Skeletal muscle cell (primary cell): ENCODE data around the gene NXPH3.

ENCODE experiments used
- DNase-seq: peaks from one replicate; pipeline ENCODE4 v3.0.0-alpha.2; 2010; ENCODE audit warnings: low read depth
- H3K4me3 ChIP-seq: 2 replicates; pipeline ENCODE4 v1.5.1; 2011; ENCODE audit warnings: low read depth, mild to moderate bottlenecking, control low read depth, low read length, moderate library complexity

NXPH3 gene

DNA sequence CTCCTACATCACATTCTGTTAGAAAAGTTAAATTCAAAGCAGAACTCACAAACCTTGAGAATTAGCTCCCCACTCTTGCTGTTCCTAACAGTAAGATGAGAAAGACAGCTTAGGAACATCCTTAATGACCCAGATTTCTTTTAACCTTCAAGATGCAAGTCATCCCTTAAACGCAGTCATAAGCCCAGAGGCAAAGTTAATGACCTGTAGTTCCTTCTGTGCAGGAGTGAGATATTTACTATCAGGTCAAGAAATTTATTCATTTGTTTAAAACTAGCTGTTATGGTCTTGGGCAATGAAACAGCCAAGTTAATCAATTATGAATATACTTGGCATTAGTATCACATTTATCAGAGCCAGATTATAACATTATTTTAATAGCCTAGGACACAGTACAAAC, 37.1 kb downstream of the NXPH3 start:
- no peak for DNase-seq
- no peak overlapping the region for H3K4me3 ChIP-seq

DNA sequence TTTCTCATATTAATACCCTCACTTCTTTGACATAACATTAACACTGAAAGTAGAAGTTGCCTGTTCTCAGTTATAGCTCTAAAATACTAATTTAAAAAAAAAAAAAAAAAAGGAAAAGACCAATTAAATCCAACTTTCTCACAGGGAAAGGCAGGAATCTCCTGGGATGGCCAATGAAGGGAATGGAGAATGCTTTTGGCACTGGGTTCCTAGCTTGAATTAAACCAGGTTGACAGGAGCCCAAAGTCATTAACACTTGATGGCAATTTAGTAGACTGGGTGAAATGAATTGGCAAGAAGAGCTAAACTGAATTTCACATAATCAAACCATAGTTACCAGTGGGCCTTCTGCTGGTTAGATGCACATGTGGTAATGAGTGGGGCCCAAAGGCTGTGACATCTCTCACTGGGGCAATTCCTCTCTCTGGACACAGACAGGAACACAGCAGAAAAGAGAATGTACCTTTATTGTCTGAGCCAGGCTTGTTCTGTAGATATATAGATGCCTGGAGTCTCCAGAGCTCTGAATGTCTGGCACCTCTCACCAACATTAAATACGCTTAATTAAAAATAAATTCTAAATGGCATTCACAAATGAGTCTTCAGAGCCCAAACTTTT, 37.6 kb downstream of the NXPH3 start:
- no peak overlapping the region for H3K4me3 ChIP-seq
- DNase-seq = no peak

DNA sequence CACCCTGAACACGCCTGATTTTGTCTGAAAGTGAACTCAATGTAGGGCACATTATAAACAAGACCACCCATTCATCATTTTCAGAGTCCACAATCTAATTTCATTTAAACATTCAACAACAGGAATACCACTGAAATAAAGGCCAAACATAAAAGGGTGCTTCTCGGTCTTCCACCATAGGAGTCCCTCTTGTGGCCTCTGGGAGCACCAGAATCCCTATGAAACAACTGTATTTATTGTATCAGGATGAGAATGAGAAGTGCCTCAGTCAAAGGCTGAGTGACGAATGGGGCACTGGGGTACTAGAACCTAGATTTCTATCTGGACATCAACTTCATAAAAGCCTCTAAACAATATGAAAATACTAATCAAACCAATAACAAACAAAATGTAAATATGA, 40.4 kb downstream of the NXPH3 start:
- DNase-seq = no peak
- H3K4me3 ChIP-seq = no peak overlapping the region

DNA sequence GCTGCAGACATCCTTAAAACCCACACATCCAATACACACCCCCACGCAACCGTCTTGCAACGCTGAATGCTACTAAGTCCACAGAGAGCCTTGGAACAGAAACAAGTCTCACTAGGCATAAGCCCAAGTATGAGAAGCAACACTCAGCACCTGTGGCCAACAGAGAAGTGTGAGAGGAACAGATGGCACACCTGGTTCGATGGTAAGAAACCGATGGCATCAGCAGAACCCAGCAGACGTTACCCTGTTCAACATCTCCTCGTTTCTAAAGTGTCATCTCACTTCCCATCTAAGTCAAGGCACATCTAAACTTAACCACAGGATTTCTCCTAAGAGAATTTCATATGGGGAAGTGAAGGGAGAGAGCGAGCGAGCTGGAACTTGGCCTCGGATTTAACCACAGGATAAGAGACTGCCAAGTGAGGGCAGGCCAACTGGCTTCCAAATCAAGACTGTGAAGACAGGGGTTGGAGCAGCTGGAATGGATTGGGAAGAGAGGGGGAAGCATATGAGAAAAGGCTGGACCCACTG, 41.0 kb downstream of the NXPH3 start:
- DNase-seq = peak; percentile 58
- H3K4me3 ChIP-seq = no peak overlapping the region

DNA sequence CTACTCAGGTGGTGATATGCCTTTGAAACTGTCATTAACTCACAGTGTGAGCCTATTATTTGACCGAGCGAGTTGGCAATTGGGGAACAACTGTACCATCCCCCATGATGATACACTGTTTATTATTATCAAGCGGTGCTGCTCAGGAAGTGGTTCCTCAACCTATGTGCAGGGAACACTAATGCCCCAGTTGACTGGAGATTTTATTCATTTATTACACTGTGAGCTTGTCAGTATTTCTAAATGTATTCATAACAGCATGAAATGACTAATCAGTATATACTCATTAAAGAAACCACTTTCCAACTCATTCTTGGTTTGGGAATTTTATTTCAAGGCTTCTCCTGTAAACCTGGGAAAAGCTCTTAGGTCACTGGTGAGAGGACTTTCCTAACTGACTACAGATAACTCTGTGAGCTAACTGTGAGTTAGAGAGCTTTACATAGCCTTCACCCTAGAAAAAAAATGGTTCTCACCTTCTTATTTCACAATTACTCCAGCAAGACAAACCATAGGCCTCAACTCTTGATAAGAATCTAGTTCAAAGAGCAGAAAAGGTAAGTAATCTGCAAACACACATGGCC, 42.4 kb downstream of the NXPH3 start:
- no peak overlapping the region for H3K4me3 ChIP-seq
- DNase-seq = no peak

DNA sequence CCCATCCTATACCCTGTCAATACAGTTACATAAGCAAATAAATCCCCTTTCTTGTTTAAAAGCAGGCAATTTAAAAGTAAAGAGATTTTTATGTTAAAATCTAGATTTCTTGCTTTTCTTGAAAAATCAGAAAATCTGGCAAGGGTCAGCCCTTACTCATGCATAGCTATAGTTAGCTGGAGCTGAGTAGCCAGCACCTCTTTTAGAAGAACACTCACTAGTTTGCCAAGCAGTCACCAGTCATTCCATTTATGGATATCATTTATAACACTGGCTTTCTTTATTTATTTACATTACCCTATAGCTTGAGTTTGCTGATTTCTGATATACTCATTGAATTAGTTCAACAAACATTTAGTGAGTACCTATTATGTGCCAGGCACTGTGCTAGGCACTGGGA, 45.7 kb downstream of the NXPH3 start:
- no peak for DNase-seq
- H3K4me3 ChIP-seq = no peak overlapping the region

DNA sequence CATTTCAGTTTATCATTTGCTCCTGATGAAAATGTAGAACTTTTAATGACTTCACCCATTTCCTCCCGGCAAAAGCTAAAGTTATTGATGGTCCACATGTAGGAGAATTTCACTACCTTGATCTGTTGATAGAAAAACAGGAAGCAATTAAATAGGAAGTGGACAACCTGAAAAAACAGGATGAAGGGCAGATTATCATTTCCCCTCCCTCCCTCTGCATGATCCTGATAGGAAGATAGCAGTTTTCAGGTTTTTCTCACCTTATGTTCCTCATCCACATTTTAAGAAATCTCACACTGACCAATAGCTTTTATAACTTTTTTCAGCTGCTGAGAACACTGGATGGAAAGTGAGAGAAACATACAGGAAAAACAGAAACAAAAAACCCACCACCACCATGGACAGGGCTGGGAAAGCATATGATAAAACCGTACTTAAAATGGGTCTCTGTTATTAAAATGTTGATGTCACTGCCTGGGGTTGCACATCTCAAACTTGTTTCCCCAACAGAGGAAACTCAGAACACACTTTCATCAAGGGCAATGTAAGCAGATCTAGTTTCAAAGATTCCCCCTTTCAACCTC, 46.4 kb downstream of the NXPH3 start:
- no peak for DNase-seq
- no peak overlapping the region for H3K4me3 ChIP-seq

DNA sequence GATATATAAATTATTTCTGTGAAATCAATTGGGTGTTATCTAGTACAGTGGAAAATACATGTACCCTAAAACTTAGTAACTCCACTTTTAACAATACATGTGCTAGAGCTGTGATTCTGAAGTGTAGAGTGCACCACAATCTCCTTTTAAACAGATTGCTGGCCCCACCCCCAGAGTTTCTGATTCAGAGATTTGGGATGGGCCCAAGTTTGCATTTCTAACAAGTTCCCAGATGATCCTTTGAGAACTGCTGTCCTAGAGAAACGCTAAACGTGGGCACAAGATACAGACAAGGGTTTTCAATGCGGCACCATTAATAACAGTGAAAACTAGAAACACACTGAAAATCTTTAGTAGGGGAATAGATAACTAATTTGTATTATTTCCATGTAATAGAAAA, 49.2 kb downstream of the NXPH3 start:
- no peak for DNase-seq
- H3K4me3 ChIP-seq = no peak overlapping the region

DNA sequence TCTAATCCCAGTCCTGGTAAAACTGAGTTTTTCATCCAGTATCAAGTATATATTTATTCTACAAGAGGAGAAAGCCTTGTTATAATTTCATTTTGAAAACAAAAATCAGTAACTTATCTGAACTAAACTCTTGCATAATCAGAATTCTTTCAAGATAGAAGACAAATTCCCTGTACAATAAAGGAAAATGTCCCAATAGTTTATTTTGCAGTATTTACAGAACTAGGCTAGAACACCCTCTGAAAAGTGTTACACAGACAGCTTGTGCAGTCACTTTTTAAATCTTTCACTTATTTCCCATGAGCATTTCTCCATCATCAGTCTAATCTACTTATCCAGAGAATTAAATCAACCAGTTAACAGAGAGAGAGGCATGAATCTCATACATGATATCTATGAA, 53.8 kb downstream of the NXPH3 start:
- no peak for DNase-seq
- H3K4me3 ChIP-seq = no peak overlapping the region

DNA sequence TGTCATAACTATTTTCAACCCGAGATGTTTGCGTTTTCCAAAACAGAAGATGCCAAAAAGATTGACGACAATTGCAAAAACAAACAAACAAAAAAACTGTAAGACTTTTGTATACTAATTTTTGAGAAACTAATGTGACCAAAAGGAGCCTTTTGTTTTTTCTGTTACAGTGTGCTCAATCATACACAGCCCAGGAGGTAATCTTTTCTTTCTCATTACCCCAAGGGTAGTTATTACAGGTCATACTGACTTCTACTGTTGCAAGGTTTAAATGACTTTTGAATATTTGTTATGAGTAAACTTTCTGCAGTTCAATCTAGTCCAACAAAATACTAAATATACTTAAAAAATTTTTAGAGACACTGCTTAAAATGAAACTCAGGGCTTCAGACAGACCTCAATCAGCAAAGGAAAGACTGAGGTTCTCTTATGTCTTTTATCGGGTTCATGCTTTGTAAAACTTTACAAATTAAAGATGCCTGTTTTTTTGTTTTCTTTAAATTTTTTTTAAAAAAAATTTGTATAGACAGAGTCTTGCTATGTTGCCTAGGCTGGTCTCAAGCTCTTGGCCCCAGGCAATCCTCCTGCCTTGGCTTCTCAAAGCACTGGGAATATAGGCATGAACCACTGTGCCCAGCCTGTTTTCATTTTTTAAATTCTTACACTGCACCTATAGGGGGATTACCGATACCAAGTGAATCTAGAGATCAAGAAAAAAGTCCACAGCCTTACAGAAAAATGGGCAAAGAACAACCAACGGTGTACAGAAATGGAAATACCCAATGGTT, 54.6 kb downstream of the NXPH3 start:
- no peak overlapping the region for H3K4me3 ChIP-seq
- DNase-seq = no peak

DNA sequence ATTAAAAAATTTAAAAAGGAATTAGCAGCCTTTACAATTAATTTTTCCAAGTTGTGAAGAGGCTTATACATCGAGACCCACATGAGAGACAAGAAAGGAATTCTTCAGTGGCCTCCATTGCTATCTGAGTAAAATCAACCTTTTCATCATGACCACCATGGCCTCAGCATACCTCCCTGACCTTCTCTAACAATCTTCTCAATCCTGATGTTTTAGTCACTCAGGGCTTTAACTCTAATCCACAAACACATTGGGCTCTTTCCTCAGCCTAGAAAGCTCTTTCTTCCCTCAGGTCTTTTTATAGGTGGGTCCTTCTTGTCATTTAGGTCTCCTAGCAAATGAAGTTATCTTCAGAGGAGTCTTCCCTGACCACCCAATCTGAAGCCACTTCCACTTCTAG, 55.8 kb downstream of the NXPH3 start:
- H3K4me3 ChIP-seq = no peak overlapping the region
- DNase-seq = no peak
